HCT116 (cell line): ENCODE measurements around the gene ATAD3A. TPM values are rescaled to one million over a fixed set of nuclear protein-coding genes. Genes with fewer than 3 reads are reported as not detected.

Experiments used
- ATAC-seq: fragments of 200-7000 bp; cut with Tn5 transposase; 2 replicates; pipeline ENCODE4 v1.9.1; 2020; ENCODE audit warnings: mild to moderate bottlenecking, moderate library complexity
- BruUV-seq: library from RNA; stranded (reverse); fragments of 400-500 nt; replicated peaks from 2 replicates; lab custom pipeline; 2021; lab: Mats Ljungman, UMichigan
- CTCF ChIA-PET: fragments of 300-600 bp; sonication (Branson Sonifier 250); formaldehyde crosslinking; loops from one replicate; lab custom pipeline; 2021; ENCODE audit warnings: antibody characterized with exemption; lab: Charles Lee
- POLR2A ChIA-PET: fragments of 300-600, 350-600 bp; sonication (Branson Sonifier 250); formaldehyde crosslinking; loops from one replicate; lab custom pipeline; 2021; ENCODE audit warnings: antibody characterized with exemption; lab: Charles Lee
- RAD21 ChIA-PET, 2 experiments: fragments of 300-600 bp; sonication (Branson Sonifier 250); formaldehyde crosslinking; loops; one replicate each; lab custom pipeline; 2023; ENCODE audit warnings: low total read pairs in 2 of 2; ENCODE audit not compliant: uncharacterized antibody in 2 of 2, unreplicated experiment in 2 of 2, low non-redundant PET in 1 of 2; lab: Charles Lee
- DNase-seq: peaks from one replicate; pipeline ENCODE4 v3.0.0-alpha.2; 2010; ENCODE audit warnings: low read depth, low spot score
- H2AFZ ChIP-seq: fragments of 200-600 bp; shearing (Covaris generic), sonication (generic); 2 replicates; pipeline ENCODE4 v1.6.1; 2017; ENCODE audit warnings: low read depth, mixed run types, mixed read lengths, antibody characterized with exemption, low read length; ENCODE audit not compliant: poor library complexity, severe bottlenecking
- H3K27ac ChIP-seq: 2 replicates; pipeline ENCODE4 v1.5.1; 2012; ENCODE audit warnings: low read depth, low read length
- H3K27me3 ChIP-seq: fragments of 200-600 bp; sonication (generic); 2 replicates; pipeline ENCODE4 v1.6.1; 2016; ENCODE audit warnings: mixed run types, low read length, mixed read lengths; ENCODE audit not compliant: insufficient read depth
- H3K36me3 ChIP-seq, 2 experiments: fragments of 200-500 bp in 1 of 2; fragments of 200-600 bp in 1 of 2; sonication (Bioruptor generic) in 1 of 2; sonication (generic) in 1 of 2; 2 replicates each; pipeline versions ENCODE4 v1.5.1 to v1.6.1; 2014 to 2016; ENCODE audit warnings: low read length in 2 of 2, inconsistent platforms in 1 of 2, mixed read lengths in 1 of 2, mixed run types in 1 of 2; ENCODE audit not compliant: insufficient read depth in 2 of 2, control insufficient read depth in 1 of 2
- H3K4me1 ChIP-seq, 2 experiments: fragments of 200-600 bp in 1 of 2; sonication (generic) in 1 of 2; 2 replicates each; pipeline versions ENCODE4 v1.5.1 to v1.6.1; 2012 to 2017; ENCODE audit warnings: low read length in 2 of 2, inconsistent platforms in 1 of 2, mild to moderate bottlenecking in 1 of 2, mixed read lengths in 1 of 2, mixed run types in 1 of 2, moderate library complexity in 1 of 2; ENCODE audit not compliant: insufficient read depth in 2 of 2, control insufficient read depth in 1 of 2
- H3K4me2 ChIP-seq: fragments of 200-600 bp; sonication (generic); 2 replicates; pipeline ENCODE4 v1.6.1; 2017; ENCODE audit warnings: mixed run types, low read length, mixed read lengths
- H3K4me3 ChIP-seq, 2 experiments: fragments of 200-600 bp in 1 of 2; sonication (generic) in 1 of 2; replicated peaks in 1 of 2; 2 replicates each; pipeline ENCODE4 v1.5.1; 2011 to 2016; ENCODE audit warnings: low read length in 2 of 2, control low read depth in 1 of 2, low read depth in 1 of 2, mild to moderate bottlenecking in 1 of 2, mixed read lengths in 1 of 2, mixed run types in 1 of 2
- H3K79me2 ChIP-seq: fragments of 200-600 bp; sonication (generic); 2 replicates; pipeline ENCODE4 v1.6.1; 2017; ENCODE audit warnings: mild to moderate bottlenecking, mixed run types, low read length, moderate library complexity, mixed read lengths; ENCODE audit not compliant: insufficient read depth
- H3K9ac ChIP-seq: fragments of 200-600 bp; sonication (generic); 2 replicates; pipeline ENCODE4 v1.6.1; 2016; ENCODE audit warnings: low read length, mixed read lengths
- H3K9me2 ChIP-seq: fragments of 200-600 bp; sonication (generic), shearing (Covaris generic); 2 replicates; pipeline ENCODE4 v1.6.1; 2017; ENCODE audit warnings: mixed run types, mild to moderate bottlenecking, moderate library complexity; ENCODE audit not compliant: insufficient read depth
- H3K9me3 ChIP-seq, 2 experiments: fragments of 200-500 bp in 1 of 2; fragments of 200-600 bp in 1 of 2; sonication (Bioruptor generic) in 1 of 2; sonication (generic) in 1 of 2; 2 replicates each; pipeline ENCODE4 v1.6.1; 2014 to 2017; ENCODE audit warnings: low read length in 2 of 2, mixed read lengths in 2 of 2, inconsistent platforms in 1 of 2, low read depth in 1 of 2, mild to moderate bottlenecking in 1 of 2, mixed run types in 1 of 2, moderate library complexity in 1 of 2; ENCODE audit not compliant: control insufficient read depth in 1 of 2, insufficient read depth in 1 of 2
- H4K20me1 ChIP-seq: fragments of 200-600 bp; sonication (generic), shearing (Covaris generic); 2 replicates; pipeline ENCODE4 v1.6.1; 2017; ENCODE audit warnings: mixed run types, mild to moderate bottlenecking, moderate library complexity; ENCODE audit not compliant: insufficient read depth
- EGR1 ChIP-seq: IDR thresholded peaks from 2 replicates; pipeline ENCODE4 v1.6.1; 2012; ENCODE audit warnings: low read depth
- ELF1 ChIP-seq: IDR thresholded peaks from 2 replicates; pipeline ENCODE4 v1.6.1; 2012; ENCODE audit warnings: low read depth, borderline replicate concordance
- EZH2phosphoT487 ChIP-seq: fragments of 200-600 bp; IDR thresholded peaks from 2 replicates; pipeline ENCODE4 v1.6.1; 2018; ENCODE audit warnings: antibody characterized with exemption, borderline replicate concordance
- JUND ChIP-seq: IDR thresholded peaks from 2 replicates; pipeline ENCODE4 v1.6.1; 2012
- POLR2A ChIP-seq: IDR thresholded peaks from 2 replicates; pipeline ENCODE4 v1.7.0; 2011; ENCODE audit warnings: borderline replicate concordance; ENCODE audit not compliant: insufficient read depth, insufficient read length; ENCODE audit errors: extremely low read depth
- POLR2AphosphoS5 ChIP-seq: IDR thresholded peaks from 2 replicates; pipeline ENCODE4 v1.6.1; 2011; ENCODE audit warnings: mild to moderate bottlenecking, low read depth, low read length, moderate library complexity
- SIN3A ChIP-seq: IDR thresholded peaks from 2 replicates; pipeline ENCODE4 v1.6.1; 2012; ENCODE audit warnings: low read depth
- SP1 ChIP-seq: IDR thresholded peaks from 2 replicates; pipeline ENCODE4 v1.6.1; 2012; ENCODE audit warnings: low read depth
- YY1 ChIP-seq: IDR thresholded peaks from 2 replicates; pipeline ENCODE4 v1.6.1; 2011; ENCODE audit warnings: low read length, low read depth, moderate library complexity, mild to moderate bottlenecking; ENCODE audit not compliant: insufficient replicate concordance; ENCODE audit errors: extremely low read depth
- ZFX ChIP-seq: fragments of 450-650 bp; IDR thresholded peaks from 2 replicates; pipeline ENCODE4 v1.6.1; 2017
- ZNF274 ChIP-seq: fragments of 200-500 bp; sonication (Bioruptor generic); IDR thresholded peaks from 2 replicates; pipeline ENCODE4 v1.6.1; 2014; ENCODE audit warnings: mild to moderate bottlenecking, low read depth, low read length, inconsistent platforms
- intact Hi-C: fragments of 100-400 bp; cut with micrococcal nuclease; formaldehyde crosslinking; loops from 2 replicates; pipeline ENCODE4 v1.10.0; 2022
- total RNA-seq: library from RNA; stranded (reverse); gene quantifications from one replicate; pipeline ENCODE4 v1.2.1, GENCODE V29; 2021; ENCODE audit not compliant: unreplicated experiment
- TF ChIP-seq, protein P1 (sequence below): IDR thresholded peaks from 2 replicates; pipeline ENCODE4 v1.6.1; 2011; ENCODE audit warnings: mild to moderate bottlenecking, low read length, moderate library complexity; ENCODE audit not compliant: insufficient replicate concordance; ENCODE audit errors: extremely low read depth
- TF ChIP-seq, protein P2 (sequence below): IDR thresholded peaks from 2 replicates; pipeline ENCODE4 v1.6.1; 2012
- TF ChIP-seq, protein P3 (sequence below): IDR thresholded peaks from 2 replicates; pipeline ENCODE4 v1.6.1; 2012; ENCODE audit warnings: low read depth
- TF ChIP-seq, protein P4 (sequence below): IDR thresholded peaks from 2 replicates; pipeline ENCODE4 v1.6.1; 2012

Gene ATAD3A
- total RNA-seq, 1 experiment from 2014 or later, result 92.3 TPM

DNA sequence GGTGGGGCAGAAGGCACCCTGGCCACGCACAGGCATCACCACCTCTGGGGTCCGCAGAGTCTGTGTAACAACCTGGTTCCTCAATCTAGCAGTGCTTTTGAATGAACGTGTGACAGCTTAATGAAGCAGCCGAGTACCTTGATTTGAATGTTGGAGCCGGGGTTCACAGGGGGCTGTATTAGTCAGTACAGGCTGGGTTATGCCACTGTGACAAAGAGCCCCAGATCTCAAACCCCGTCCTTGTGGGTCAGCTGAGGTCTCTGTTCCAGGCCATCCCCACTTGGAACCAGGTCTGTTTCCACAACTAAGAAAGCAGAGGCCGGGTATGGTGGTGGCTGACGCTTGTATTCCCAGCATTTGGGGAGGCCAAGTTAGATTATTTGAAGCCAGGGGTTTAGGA, 18.0 kb downstream of the ATAD3A start (continued):
- TF ChIP-seq, protein P1, sequence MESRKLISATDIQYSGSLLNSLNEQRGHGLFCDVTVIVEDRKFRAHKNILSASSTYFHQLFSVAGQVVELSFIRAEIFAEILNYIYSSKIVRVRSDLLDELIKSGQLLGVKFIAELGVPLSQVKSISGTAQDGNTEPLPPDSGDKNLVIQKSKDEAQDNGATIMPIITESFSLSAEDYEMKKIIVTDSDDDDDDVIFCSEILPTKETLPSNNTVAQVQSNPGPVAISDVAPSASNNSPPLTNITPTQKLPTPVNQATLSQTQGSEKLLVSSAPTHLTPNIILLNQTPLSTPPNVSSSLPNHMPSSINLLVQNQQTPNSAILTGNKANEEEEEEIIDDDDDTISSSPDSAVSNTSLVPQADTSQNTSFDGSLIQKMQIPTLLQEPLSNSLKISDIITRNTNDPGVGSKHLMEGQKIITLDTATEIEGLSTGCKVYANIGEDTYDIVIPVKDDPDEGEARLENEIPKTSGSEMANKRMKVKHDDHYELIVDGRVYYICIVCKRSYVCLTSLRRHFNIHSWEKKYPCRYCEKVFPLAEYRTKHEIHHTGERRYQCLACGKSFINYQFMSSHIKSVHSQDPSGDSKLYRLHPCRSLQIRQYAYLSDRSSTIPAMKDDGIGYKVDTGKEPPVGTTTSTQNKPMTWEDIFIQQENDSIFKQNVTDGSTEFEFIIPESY, result no peak
- TF ChIP-seq SIN3A (no peak), ZNF274 (no peak), ELF1 (no peak)
- TF ChIP-seq, protein P2, sequence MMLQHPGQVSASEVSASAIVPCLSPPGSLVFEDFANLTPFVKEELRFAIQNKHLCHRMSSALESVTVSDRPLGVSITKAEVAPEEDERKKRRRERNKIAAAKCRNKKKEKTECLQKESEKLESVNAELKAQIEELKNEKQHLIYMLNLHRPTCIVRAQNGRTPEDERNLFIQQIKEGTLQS, result no peak

DNA sequence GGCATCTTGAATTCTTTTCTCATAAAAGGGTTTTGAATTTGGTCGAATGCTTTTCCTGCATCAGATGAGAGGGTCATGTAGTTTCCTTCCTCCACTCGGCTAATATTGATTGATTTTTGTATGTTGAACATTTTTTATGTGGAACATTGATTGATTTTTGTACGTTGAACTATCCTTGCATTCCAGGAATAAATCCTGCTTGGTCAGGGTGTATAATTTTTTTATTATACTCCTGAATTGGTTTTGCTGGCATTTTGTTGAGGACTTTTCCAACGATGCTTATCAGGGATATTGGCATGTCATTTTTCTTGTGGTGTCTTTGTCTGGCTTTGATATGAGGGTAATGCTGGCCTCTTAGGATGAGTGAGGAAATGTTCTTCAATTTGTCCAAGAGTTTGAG, 20.0 kb downstream of the ATAD3A start:
- no peak overlapping the region for H2AFZ ChIP-seq
- H3K9me2 ChIP-seq, result no peaks in the 10 kb centered on the region
- no peak overlapping the region for H3K4me3 ChIP-seq
- H3K27ac ChIP-seq, result no peak overlapping the region
- RAD21 ChIA-PET, result no interaction called here
- H3K4me2 ChIP-seq, result no peak overlapping the region
- no peaks in the 10 kb centered on the region for H3K79me2 ChIP-seq
- no peaks in the 10 kb centered on the region for H3K4me1 ChIP-seq
- CTCF ChIA-PET, result no interaction called here
- ATAC-seq (no peak), DNase-seq (no peak)
- BruUV-seq, result no TSS peak
- H3K9ac ChIP-seq, result no peak overlapping the region
- no peaks in the 10 kb centered on the region for H4K20me1 ChIP-seq
- intact Hi-C loops, result no loop called here
- H3K36me3 ChIP-seq, result peaks cover 3 to 35% of the 10 kb centered on the region in 2 experiments; a peak in 3 of 4 replicates
- no peaks in the 10 kb centered on the region; a peak in 1 of 4 replicates for H3K9me3 ChIP-seq
- POLR2A ChIA-PET, result no interaction called here
- no peaks in the 10 kb centered on the region for H3K27me3 ChIP-seq
- TF ChIP-seq SP1, result no peak
- TF ChIP-seq EGR1, result no peak
- no peak for TF ChIP-seq ELF1
- TF ChIP-seq JUND, result no peak
- TF ChIP-seq, protein P2, result no peak
- TF ChIP-seq POLR2A, result no peak
- TF ChIP-seq, protein P3, sequence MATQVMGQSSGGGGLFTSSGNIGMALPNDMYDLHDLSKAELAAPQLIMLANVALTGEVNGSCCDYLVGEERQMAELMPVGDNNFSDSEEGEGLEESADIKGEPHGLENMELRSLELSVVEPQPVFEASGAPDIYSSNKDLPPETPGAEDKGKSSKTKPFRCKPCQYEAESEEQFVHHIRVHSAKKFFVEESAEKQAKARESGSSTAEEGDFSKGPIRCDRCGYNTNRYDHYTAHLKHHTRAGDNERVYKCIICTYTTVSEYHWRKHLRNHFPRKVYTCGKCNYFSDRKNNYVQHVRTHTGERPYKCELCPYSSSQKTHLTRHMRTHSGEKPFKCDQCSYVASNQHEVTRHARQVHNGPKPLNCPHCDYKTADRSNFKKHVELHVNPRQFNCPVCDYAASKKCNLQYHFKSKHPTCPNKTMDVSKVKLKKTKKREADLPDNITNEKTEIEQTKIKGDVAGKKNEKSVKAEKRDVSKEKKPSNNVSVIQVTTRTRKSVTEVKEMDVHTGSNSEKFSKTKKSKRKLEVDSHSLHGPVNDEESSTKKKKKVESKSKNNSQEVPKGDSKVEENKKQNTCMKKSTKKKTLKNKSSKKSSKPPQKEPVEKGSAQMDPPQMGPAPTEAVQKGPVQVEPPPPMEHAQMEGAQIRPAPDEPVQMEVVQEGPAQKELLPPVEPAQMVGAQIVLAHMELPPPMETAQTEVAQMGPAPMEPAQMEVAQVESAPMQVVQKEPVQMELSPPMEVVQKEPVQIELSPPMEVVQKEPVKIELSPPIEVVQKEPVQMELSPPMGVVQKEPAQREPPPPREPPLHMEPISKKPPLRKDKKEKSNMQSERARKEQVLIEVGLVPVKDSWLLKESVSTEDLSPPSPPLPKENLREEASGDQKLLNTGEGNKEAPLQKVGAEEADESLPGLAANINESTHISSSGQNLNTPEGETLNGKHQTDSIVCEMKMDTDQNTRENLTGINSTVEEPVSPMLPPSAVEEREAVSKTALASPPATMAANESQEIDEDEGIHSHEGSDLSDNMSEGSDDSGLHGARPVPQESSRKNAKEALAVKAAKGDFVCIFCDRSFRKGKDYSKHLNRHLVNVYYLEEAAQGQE, result no peak
- no peak for TF ChIP-seq ZFX
- TF ChIP-seq, protein P1, result no peak
- no peak for TF ChIP-seq YY1
- TF ChIP-seq, protein P4, sequence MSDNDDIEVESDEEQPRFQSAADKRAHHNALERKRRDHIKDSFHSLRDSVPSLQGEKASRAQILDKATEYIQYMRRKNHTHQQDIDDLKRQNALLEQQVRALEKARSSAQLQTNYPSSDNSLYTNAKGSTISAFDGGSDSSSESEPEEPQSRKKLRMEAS, result no peak
- no peak for TF ChIP-seq EZH2phosphoT487
- TF ChIP-seq POLR2AphosphoS5, result no peak
